HEK293 (cell line): ENCODE data around the gene USE1.

Experiments used
- CTCF ChIP-seq: fragments of 450-650 bp; formaldehyde crosslinking; IDR thresholded peaks from 2 replicates; pipeline ENCODE4 v1.5.1; 2016; ENCODE audit warnings: missing biosample characterization, missing genetic modification characterization
- PATZ1 ChIP-seq: fragments of 450-650 bp; formaldehyde crosslinking; IDR thresholded peaks from 2 replicates; pipeline ENCODE4 v1.5.1; 2016; ENCODE audit warnings: missing biosample characterization, missing genetic modification characterization
- ZNF112 ChIP-seq: fragments of 450-650 bp; formaldehyde crosslinking; IDR thresholded peaks from 2 replicates; pipeline ENCODE4 v1.5.0; 2017; ENCODE audit warnings: missing biosample characterization, missing genetic modification characterization
- ZNF26 ChIP-seq: fragments of 450-650 bp; formaldehyde crosslinking; IDR thresholded peaks from 2 replicates; pipeline ENCODE4 v1.5.1; 2016; ENCODE audit warnings: missing biosample characterization, missing genetic modification characterization
- ZNF274 ChIP-seq, 2 experiments: fragments of 200-500 bp in 1 of 2; fragments of 450-650 bp in 1 of 2; sonication (Bioruptor generic) in 1 of 2; formaldehyde crosslinking in 1 of 2; IDR thresholded peaks; 2 replicates each; pipeline versions ENCODE4 v1.5.1 to v1.6.1; 2014 to 2016; ENCODE audit warnings: borderline replicate concordance in 1 of 2, inconsistent platforms in 1 of 2, low read length in 1 of 2, missing biosample characterization in 1 of 2, missing genetic modification characterization in 1 of 2
- ZNF394 ChIP-seq: fragments of 450-650 bp; formaldehyde crosslinking; IDR thresholded peaks from 2 replicates; pipeline ENCODE4 v1.5.1; 2016; ENCODE audit warnings: missing biosample characterization, missing genetic modification characterization, mild to moderate bottlenecking, moderate library complexity, borderline replicate concordance
- TF ChIP-seq, protein P1 (sequence below): IDR thresholded peaks from 2 replicates; pipeline ENCODE4 v1.6.1; 2011; ENCODE audit warnings: mild to moderate bottlenecking, low read depth, low read length, borderline replicate concordance

DNA sequence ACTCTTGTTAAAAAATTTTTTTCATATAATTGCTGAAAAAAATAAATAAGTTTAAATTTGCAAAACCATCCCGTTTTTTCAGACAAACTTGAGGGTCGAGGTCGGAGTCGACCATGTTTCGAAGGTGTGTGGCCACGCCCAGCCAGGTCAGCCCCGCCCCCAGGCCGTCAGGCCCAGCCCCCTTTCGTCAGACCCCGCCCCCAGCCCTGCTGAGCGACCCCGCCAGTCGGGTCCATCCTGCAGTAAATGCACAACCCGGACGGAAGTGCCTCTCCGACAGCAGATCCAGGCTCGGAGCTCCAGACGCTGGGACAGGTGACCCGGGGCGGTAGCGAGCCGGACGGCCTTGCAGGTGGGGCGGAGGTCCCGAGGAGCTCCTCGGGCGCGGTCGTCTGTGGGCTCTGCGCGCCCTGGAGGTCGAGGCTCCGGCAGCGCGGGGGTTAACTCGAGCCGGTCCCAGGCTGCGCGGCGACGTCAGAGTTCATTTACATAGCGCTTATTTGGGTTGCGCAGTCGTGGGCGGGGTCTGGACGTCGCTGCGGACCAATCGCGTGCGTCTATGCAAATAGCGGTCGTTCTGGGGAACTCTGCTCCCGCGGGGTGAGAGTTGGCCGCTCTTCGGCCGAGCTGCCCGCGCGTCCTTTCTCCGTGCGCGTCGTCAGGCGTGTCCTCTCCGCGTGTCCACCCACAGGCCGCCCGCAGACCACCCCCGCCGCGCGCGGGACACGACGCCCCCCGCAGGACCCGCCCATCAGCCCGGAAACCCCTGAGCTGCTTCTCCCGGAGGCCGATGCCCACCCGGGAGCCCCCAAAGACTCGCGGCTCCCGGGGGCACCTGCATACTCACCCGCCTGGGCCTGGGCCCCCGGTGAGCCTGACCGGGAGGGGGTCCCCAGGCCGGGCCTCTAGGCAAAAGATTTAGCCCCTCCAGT lies 11.1 kb downstream of the USE1 start, which contains the start of gene OCEL1:
- TF ChIP-seq ZNF274 (IDR thresholded peaks at IDR 0.05; ENCODE audit: low read length) (no peak), ZNF274 (tag by site-specific recombination; IDR thresholded peaks at IDR 0.05; ENCODE audit: borderline replicate concordance) (no peak), ZNF26 (tag by site-specific recombination) (no peak), CTCF (tag by site-specific recombination) (no peak; the same call in 1 of the 2 replicates), PATZ1 (tag by site-specific recombination) (peak; percentile 70), ZNF112 (no peak), ZNF394 (tag by site-specific recombination) (peak; percentile 14)
- TF ChIP-seq, protein P1, sequence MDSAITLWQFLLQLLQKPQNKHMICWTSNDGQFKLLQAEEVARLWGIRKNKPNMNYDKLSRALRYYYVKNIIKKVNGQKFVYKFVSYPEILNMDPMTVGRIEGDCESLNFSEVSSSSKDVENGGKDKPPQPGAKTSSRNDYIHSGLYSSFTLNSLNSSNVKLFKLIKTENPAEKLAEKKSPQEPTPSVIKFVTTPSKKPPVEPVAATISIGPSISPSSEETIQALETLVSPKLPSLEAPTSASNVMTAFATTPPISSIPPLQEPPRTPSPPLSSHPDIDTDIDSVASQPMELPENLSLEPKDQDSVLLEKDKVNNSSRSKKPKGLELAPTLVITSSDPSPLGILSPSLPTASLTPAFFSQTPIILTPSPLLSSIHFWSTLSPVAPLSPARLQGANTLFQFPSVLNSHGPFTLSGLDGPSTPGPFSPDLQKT: no peak; the same call in 1 of the 2 replicates
